Effector CD8-positive, alpha-beta T cell (primary cell): ENCODE results near the gene RGS3.
"Not testable (repeated sequence)": the region's sequence is repeated elsewhere in the genome, so short reads cannot be mapped to it uniquely, and the experiment has no call there.

ENCODE experiments used
- DNase-seq: peaks from one replicate; lab custom pipeline; 2025; lab: John Stamatoyannopoulos, UW

Gene RGS3

DNA sequence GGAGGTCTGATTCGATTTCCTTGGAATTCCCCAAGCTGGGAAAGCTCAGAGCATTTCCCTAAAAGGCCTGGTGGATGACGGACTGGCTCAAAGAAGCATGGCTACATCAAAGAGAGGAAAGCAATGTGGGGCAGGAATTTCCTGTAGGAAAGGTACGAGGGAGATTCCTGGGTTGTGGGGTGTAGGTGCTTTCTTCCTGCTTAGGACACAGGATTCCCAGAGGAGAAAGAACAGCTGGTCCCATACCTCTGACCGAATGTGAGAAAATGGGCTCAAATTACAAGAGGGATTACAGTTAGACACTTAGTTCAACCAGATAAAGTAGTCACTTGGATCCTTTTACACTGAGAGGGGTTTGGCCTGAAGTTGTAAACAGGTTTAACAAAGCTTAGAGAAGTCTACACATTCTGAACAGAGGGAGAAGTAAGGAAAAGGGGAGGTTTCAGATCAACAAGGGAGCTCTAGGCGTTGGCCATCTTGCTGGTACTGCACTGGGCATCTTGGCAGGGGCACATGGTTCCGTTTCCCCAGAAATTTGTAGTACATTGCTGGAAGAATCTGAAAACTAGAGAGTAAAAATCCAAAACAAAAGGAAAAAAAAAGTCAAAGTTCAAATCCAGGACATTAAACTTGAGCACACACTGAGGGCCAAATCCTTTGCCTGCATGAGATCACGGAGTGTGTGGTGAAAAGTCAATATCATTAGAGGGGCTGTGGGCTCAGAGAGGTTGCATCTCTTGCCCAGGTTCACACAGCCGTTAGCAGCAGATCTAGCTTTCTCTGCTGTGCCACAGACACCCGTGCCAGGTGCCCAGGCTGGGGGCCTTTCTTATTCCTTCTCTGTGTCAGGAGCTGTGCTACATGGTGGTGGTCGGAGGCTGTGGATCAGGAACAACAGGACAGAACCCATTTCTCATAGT lies 171.3 kb downstream of the RGS3 start:
- DNase-seq = no peak

- no peak for DNase-seq
Measured at GRCh38 chr9:113635586-113635985, 172.1 kb downstream of the RGS3 start.

GRCh38 chr9:113636165-113636564 lies 172.6 kb downstream of the RGS3 start:
- no peak for DNase-seq

GRCh38 chr9:113636693-113637092 lies 173.2 kb downstream of the RGS3 start:
- no peak for DNase-seq

- no peak for DNase-seq
Measured at GRCh38 chr9:113638490-113638889, 175.0 kb downstream of the RGS3 start.

DNA sequence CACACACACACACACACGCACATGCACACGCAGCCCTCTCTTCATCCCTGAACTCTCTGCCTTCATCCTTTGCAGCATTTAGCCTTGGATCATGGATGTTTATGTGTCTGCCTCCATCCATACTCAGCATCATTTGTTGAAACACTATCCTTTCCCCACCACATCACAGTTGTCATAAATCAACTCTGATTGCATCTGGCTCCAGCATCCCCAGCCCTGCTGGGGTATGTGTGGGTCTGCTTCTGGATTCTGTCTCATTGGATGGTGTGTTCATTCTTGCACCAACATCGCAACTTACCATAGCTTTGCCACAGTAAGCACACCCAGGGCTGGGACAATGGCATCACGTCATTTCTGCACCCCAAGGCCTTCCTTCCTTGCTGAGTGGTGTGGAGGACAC lies 175.4 kb downstream of the RGS3 start:
- no peak for DNase-seq

DNA sequence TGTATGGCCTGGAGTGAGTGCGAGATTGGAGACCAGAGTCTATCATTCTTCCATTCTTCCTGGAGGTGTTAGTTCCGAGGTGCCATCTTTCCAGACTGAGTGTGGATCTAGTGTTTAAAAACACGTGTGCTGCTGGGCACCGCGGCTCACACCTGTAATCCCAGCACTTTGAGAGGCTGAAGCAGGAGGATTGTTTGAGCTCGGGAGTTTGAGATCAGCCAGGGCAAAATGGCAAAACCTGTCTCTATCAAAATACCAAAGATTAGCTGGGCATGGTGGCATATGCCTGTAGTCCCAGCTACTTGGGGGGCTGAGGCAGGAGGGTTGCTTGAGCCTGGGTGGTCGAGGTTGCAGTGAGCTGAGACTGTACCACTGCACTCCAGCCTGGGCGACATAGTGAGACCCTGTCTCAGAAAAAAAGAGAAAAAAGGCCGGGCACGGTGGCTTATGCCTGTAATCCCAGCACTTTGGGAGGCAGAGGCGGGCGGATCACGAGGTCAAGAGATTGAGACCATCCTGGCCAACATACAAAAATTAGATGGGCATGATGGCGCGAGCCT lies 176.0 kb downstream of the RGS3 start:
- not testable (repeated sequence) for DNase-seq

DNA sequence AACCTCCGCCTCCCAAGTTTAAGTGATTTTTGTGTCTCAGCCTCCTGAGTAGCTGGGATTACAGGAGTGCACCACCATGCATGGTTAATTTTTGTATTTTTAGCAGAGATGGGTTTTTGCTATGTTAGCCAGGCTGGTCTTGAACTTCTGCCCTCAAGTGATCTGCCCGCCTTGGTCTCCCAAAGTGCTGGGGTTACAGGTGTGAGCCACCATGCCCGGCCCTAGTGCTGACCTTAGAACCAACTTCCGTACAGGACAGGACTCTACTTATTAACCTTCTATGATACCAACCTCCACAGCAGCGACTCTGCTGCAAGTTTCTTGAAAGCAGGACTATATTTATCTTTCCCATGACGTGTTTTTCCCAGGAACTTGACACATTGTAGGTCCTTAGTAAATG lies 176.9 kb downstream of the RGS3 start:
- no peak for DNase-seq

- DNase-seq = no peak
Measured at GRCh38 chr9:113641100-113641885, 177.8 kb downstream of the RGS3 start.

GRCh38 chr9:113644321-113644720 lies 180.8 kb downstream of the RGS3 start:
- DNase-seq = no peak

DNA sequence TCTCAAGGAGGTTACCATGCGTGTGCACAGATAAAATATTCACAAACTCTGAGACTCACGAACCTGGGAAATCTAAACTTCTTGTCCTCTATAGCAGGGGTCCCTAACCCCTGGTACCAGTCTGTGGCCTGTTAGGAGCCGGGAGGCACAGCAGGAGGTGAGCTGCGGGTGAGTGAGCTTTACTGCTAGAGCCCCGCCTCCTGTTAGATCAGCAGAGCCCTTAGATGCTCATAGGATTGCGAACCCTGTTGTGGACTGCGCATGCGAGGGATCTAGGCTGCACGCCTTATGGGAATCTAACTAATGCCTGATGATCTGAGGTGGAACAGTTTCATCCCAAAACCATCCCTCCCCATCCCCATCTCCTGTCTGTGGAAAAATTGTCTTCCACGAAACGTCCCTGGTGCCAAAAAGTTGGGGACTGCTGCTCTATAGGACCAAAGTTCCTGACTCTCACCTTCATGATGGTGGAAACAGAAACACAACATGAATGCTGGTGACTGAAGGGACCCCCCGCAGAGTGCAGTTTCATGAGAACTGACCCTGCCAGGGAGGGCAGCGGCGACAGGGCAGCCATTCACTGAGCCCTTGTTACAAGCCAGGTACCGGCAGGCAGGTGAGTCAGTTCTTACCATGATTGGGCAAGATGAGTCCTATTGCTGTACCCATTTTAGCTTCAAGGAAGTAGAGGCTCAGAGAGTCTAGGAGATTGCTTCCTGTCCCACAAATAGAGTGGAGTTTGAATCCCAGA lies 181.9 kb downstream of the RGS3 start:
- DNase-seq = no peak

DNA sequence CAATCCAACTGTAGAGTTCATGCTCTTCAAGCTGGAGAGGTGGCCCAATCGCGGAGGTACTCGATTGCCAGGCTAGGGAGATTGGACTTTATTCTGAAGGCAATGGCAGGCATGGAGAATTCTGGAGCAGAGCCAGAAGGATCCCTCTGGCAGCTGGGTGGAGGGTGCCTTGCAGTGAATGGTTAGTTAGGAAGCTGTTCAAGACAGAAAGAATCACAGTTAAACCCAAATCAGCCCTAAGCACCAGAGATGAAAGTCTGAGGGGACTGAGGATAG lies 182.4 kb downstream of the RGS3 start:
- no peak for DNase-seq

DNA sequence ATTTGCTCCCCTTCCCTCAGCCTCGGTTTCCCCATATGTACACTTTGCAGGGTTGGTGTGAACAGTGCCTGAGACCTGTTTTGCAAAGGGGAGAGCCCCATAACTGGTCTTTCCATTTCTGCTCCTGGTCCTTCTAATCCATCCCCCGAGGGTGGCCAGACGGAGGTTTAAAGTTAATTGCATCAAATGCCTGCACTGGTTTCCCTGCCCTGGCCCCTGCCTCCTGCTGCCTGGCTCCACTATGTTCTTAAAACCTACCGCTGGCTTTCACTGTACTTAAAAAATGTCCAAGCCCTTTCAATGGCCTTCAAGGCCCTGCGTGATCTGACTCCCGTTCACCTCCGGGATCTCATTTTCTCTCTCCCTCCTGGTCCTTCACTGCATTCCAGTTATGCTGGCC lies 183.0 kb downstream of the RGS3 start:
- DNase-seq = no peak
